HG02642 (cell line): ENCODE measurements around the gene KRT23.

ENCODE experiments used
- ATAC-seq: cut with Tn5 transposase; IDR thresholded peaks from one replicate; pipeline ENCODE4 v1.9.1; 2021; ENCODE audit warnings: mild to moderate bottlenecking; ENCODE audit not compliant: unreplicated experiment, poor library complexity

The KRT23 gene

GRCh38 chr17:40914075-40914855 lies 23.2 kb downstream of the KRT23 start:
- no peak for ATAC-seq

DNA sequence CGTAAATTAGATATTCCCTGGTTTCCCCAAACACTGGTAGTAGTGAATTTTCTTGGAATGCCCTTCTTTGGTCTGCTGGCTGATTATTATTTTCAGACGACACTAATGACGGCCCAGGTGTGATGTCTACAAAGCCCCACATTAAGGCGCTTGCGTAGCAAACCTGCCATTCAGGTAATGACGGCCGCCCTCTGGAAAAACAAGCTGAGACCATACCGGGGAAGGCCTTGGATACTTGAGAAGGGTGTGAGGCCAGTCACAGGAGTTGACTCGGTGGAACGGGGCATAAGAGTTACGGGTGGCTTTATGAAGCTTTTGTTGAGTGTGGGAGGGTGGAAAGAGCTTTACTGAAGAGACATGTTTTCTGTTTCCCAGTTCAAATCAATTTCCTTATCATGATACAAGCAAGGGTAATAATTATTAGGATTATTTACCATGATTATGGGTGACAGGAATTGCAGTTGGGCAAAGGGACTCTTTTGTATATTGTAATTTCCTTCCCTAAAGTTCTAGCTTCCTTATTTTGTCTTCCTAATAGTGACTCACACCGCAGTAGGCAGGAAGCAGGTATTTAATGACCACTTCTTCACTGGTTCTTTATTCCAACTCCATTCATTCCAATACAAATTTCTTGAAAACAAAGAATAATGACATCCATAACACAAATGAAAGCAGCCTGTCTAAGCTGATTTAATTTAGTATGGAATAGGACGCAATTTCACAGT lies 24.8 kb downstream of the KRT23 start:
- ATAC-seq, result no peak

DNA sequence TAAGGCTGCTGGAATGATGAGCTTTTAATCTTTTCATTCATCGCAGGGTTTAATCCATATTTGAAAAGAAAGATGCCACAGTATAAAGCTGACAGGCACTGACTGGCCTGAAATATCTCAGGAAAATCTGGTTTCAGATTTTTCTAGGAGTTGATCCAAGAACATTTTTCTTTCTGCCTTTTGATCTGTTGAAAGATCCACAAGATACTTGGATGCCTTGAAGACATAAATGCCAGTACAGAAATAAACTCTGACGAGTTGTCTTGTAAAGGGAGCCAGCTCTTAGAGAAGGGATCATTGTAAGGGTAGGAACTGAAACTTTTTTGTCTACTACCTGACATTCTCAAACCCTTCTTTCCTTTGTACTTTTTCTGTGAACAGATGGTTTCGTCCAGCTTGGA lies 27.0 kb downstream of the KRT23 start:
- ATAC-seq, result no peak

DNA sequence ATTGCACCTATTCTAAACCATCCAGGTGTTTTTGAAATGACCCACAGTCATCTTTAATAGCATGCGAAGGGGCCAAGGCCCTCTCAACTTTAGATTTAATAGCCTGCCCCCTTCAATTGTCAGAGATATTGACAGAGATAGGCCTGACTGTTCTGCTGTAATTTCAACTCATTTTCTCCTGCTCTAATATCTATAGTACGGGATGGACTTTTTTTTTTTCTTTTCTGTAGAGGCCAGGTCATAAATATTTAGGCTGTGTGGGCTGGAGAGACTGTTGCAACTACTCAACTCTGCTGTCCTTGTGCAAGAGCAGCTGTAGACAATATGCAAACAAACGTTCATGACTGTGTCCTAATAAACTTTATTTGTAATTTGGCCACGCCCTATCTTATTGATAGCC lies 27.7 kb downstream of the KRT23 start:
- no peak for ATAC-seq

GRCh38 chr17:40909351-40909750 lies 28.1 kb downstream of the KRT23 start:
- ATAC-seq, result no peak

GRCh38 chr17:40906613-40907012 lies 30.8 kb downstream of the KRT23 start:
- no peak for ATAC-seq

DNA sequence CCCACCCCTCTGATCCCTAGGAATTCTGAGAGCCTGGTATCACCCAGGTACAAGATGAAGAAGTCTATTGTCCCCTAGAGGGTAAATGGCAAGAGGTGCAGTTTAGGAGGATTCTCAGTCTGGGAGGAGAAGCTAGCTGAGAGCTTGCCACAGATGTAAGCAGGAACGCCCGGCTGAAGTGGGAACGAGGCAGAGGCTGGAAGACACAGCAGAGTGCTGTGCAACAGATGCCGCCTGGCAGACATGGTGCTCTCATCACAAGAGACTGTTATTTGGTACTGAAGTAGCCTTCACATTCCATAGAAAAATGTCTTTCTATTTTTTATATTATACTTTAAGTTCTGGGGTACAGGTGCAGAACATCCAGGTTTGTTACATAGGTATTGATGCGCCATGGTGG lies 32.1 kb downstream of the KRT23 start:
- ATAC-seq, result no peak

DNA sequence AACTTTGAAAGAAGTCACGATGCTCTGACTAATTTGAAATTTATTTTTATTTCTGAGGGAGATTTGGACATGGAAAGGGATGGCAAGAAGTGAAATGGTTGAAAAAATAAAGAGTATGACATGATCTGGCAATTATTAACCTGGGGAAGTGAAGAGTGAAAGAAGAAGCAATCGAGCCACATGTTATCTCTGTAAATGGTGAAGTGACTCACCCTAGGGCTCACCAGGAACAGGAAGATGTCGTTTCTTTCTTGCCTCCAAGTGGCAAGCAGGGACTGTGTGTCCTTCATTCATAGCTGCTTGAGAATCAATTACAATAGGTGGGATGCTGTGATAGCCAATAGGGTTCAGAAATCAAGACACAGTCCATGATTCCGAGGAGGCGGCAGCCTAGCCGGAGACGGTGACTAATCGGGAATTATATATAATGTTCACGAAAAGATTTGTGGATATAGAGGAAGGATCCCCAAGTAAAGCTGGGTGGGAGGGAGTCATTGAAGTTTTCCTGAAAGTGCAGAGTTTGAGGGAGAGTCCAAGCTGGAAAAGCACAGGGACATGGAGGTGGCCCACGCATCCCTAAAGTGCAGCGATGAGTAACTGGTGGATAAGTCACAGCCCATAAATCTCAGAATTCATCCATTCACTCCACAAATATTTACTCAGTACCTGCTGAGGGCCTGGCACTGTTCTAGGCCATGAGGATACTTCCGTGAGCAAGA lies 34.2 kb downstream of the KRT23 start:
- ATAC-seq, result no peak

- ATAC-seq, result no peak
These were observed 34.9 kb downstream of the KRT23 start for GRCh38 chr17:40902498-40902897.

DNA sequence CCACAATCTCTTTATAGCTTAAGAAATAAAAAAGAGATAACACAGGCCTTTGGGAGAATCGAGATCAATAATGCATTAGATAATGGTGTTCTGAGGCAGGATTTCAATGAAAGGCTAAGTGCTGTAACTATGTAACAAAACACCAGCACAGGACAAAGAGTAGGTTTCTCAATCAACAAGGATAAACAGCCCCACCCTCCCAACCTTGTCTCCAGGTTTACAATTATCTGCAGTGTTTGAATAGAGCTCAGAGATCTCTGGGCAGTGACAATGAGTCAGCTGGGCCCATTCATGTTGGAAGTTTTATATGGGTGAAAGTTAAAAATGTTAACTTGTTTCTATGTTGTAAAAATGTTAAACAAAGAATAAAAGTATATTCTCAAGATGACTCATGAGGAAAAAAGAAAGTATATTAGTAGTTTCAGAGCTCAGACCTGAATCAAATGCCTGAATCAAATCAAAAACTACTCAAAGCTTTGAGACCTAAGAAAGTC lies 35.4 kb downstream of the KRT23 start:
- ATAC-seq, result no peak

- no peak for ATAC-seq
These were observed 36.6 kb downstream of the KRT23 start for GRCh38 chr17:40900809-40901356.

DNA sequence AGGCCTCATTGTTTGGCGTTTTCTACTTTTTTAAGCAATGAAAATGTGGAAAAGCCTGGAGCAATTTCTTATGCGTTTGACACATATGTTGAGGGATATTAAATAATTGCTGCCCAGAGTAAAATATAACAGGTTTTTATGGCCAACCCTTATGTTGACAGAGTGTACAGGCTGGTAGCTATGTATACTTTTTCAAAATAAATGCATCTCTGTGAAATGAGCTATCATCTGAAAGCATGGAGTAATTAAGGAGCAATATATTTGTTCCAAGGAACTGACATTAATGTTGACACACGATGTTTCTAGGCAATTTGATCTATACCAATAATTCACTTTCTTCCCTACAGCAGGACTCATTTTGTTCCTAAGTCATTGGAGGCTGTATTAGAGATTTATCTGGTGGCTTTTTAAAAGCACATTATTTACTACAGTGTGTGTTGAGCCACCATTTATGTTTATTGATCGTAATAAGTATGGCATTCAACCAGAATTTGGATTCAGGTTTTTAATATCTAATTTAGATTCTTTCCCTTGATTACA lies 40.5 kb downstream of the KRT23 start:
- ATAC-seq, result no peak

DNA sequence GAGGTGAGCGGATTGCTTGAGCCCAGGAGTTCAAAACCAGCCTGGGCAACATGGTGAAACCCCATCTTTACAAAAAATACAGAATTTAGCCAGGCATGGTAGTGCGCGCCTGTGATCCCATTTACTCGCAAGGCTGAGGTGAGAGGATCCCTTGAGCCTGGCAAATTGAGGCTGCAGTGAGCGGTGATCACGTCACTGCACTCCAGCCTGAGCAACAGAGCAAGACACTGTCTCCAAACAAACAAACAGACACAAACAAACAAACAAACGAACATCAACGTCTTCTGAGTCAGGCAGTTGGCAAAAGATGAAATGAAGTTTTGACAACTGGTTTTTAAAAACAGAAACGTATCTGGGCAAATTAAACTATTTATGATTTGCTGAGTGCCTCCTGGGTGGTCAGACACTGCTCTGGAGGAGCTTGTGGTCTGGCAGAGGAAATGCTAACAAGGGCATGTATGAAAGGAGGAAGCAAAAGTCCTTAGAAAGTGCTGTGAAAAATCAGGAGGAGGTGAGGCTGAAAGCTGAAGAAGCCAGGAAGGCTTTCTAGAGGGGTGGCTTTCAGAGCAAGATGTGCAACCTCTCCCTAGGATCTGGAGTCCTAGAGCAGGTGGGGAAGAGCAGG lies 42.2 kb downstream of the KRT23 start:
- ATAC-seq, result no peak

DNA sequence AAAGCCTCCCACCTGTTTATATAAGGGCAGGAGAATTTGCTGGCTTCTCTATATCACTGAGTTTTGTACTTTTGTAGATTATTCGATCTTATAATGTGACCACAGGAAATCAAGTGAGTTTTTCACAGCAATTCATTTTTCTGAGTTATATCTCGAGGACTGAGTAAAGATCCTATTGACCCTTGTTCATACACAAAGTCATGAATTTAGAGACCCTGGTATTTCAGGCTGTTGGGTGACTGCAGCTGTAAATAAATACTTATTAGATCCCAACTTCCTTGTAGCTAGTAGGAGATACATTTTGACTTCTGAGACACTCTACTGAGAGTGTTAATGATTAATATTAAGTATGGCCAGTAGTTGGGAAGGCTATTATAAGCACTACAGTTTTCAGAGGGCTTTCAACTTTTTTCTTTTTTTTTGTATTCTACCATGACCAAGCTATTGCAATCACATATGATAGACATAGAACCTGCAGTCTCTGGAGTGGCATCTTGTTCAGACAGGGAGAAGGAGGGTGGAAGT lies 49.2 kb downstream of the KRT23 start:
- ATAC-seq, result no peak

DNA sequence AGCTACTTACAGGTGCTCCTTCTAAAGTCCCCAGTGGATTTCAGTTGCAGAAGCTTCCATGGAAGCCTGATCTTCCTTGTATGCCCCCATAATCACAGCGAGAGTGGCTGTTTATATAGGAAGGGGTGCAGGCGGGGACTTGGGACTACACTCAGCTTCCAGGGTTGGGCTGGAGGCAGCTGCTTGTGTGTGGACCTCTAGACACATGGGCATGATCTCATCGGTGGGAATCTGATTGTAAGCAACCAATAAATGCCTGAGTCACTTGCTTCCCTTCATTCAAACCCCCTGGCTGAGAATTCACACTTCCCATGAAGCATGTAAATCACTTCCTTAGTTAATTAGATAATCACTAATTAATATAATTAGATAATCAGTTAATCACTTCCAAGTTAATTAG lies 51.4 kb downstream of the KRT23 start:
- no peak for ATAC-seq

DNA sequence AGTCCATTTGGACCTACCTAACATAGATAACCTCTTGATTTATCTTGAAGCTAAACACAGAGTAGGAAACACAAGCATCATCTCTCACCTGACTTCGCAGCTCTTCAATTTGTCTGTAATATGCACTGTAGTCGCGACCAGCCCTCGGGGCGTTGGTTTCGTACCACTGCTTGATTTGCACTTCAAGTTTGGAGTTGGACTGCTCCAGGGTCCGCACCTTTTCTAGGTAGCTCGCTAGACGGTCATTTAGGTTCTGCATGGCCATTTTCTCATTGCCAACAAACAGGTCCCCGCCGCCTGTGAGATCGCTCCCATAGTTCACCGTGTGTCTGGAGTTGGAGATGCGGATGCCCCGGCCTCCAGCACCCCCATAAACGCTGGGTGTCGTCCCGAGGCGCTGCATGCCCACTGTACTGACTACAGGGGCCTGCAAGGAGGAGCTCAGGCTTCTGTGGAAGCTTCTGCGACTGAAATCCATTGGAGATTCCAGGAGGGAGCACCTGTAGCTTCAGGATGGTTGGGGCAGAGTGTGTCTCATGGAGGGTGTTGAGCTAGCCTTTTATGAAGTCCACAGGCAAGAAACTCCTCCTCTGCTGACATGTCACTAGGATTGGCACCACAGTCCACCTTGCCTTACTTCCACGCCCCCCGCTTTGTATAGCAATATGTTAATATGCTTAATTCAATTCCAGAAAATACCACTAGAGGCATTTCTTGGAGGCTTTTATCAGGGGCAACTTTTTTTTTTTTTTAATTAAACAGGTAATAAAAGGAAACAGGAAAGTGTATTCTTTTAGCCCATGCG lies 52.5 kb downstream of the KRT23 start, which contains the start of gene KRT20:
TSS of gene KRT20 (minus strand) at position 535 of the 805 bp plus-strand sequence. CDS start at position 478, 57 bp downstream.
- no peak for ATAC-seq

GRCh38 chr17:40883626-40884334 lies 53.7 kb downstream of the KRT23 start:
- no peak for ATAC-seq

GRCh38 chr17:40883031-40883430 lies 54.4 kb downstream of the KRT23 start:
- ATAC-seq, result no peak
